ENCODE data around the gene ALKBH2.
"Not testable (repeated sequence)": the region's sequence is repeated elsewhere in the genome, so short reads cannot be mapped to it uniquely, and the experiment has no call there.

ALKBH2 gene

GRCh38 chr12:109065154-109065852 lies 28.0 kb downstream of the ALKBH2 start:
- FAIRE-seq, result no peak

- no peak for FAIRE-seq
Measured at GRCh38 chr12:109064143-109064542, 29.1 kb downstream of the ALKBH2 start.

GRCh38 chr12:109058773-109059172 lies 34.5 kb downstream of the ALKBH2 start:
- no peak for FAIRE-seq

- FAIRE-seq, result no peak
Measured at GRCh38 chr12:109057376-109057775, 35.9 kb downstream of the ALKBH2 start.

GRCh38 chr12:109056891-109057290 lies 36.4 kb downstream of the ALKBH2 start:
- no peak for FAIRE-seq

GRCh38 chr12:109054520-109054919 lies 38.8 kb downstream of the ALKBH2 start:
- FAIRE-seq, result no peak

GRCh38 chr12:109054124-109054513 lies 39.2 kb downstream of the ALKBH2 start:
- not testable (repeated sequence) for FAIRE-seq

GRCh38 chr12:109053382-109054123 lies 39.7 kb downstream of the ALKBH2 start:
- FAIRE-seq, result no peak

GRCh38 chr12:109052414-109053323 lies 40.6 kb downstream of the ALKBH2 start, which contains the start of gene USP30:
Gene USP30, plus strand, starts transcription at chr12:109052576. Its CDS starts 103 bp downstream, at chr12:109052679.
- no peak for FAIRE-seq

GRCh38 chr12:109052097-109052413 lies 41.2 kb downstream of the ALKBH2 start:
- FAIRE-seq, result no peak

GRCh38 chr12:109049794-109050193 lies 43.5 kb downstream of the ALKBH2 start:
- FAIRE-seq, result not testable (repeated sequence)

GRCh38 chr12:109048706-109049105 lies 44.6 kb downstream of the ALKBH2 start:
- FAIRE-seq, result not testable (repeated sequence)

GRCh38 chr12:109047081-109047805 lies 46.0 kb downstream of the ALKBH2 start:
- no peak for FAIRE-seq

- no peak for FAIRE-seq
Measured at GRCh38 chr12:109044241-109044640, 49.0 kb downstream of the ALKBH2 start.

Data from colon (tissue), 2 donors.